Measurements from ENCODE around the gene GHRL. TPM values are rescaled to one million over a fixed set of nuclear protein-coding genes. Genes with fewer than 3 reads are reported as not detected.

GHRL gene
- polyA plus RNA-seq, 1 donor = 2.1 TPM

DNA sequence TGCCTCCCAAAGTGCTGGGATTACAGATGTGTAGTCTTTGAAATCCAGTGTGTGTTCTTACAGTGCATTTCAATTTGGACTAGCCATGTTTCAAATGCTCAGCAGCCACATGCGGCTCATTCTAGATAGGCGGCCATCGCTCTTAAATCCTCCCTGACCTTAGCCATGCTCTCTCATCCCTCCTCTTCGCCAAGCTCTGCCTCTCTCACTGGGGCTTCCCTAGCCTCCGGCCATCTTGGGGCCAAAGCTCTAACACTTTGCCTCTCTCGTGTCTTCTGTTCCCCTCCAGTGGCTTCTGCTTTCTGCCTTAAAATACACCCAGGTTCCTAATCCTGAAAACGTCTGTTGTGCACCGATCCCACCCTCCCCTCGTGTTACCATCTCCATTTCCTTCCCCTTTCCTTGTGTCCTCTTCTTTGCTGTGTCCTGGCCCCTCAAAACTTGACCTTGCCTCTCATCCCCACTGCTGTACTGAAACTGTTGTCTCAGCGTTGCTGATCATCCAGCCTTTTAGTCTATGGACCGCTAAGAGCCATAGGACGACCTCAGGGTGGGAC lies 1.4 kb upstream of the GHRL start:
- no peak for DNase-seq

DNA sequence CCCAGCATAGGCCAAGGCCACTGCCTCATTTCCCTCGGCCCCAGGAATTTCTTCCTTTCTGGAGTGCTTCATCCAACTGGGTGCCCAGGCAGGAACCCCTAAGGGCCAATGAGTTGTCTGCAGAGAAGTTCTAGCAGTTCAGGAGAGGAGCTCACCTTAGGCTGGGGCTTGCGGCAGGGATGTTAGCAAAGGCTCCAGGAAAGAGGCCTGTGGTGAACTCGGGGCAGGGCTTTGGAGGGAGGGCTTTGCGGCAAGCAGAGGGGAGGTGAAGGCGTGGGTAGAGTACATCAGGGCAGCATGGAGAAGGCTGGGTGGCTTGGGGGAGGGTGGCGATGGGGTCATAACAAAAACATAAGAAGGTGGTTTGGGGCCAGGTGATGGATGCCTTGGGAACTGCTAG lies 1.1 kb downstream of the GHRL start:
- no peak for DNase-seq

DNA sequence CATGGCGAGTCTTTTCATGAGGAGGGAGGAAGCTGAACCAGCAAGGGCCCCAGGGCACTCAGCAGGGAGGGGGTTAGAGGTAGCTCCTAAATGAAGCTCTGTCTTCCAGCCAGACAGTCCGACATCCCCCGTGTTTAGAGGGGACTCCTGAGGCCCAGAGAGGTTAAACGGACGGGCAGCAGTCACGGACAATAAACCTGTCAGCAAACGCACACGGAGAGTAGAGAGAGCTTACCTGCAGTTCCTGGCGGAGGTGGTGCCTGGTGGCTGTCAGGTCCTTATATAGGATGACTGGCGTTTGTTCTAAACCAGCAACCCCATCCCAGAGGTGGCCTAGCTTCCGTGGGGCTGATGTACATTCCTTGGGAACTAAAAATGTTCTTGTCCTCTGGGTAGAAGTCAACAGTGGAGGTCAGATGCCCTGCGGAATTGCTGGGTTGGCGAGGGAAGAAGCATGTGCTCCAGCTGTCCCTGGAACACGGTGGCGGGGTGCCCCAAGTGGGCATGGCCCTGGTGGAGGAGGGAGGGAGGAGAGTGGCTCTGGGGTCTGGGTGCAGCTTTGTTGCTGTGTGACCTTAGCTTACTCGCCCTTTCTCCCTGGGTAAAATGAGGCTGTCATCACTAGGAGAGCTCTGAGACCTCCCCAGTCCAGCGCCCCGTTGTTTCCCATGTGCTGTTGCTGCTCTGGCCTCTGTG lies 2.1 kb downstream of the GHRL start:
- no peak for DNase-seq

DNA sequence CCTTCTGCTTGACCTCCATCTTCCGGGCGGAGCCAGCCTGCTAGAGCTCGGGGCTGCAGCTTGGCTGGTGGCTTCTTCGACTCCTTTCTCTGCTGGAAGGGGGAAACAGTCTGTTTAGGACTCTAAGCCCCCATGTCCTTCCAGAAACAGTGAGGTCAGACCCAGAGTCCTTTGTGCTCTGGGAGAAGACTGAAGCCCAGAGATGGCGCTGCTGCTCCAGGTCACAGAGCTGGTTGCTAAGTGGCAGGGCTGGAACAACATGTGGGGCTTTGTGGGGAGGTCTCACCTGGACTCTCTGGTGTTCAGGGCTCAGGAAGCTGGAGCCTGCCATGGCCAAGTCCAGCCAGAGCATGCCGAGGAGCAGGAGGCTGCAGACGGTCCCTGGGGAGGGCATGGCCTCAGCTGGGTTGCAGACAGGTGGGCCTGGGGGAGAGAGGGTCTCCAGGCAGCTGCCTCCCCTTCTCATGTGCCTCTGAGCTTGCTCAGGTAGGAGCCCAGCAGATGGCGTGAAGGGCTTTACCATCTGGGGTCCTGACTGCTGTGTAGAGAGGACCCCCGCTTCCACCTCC lies 2.9 kb downstream of the GHRL start:
- DNase-seq = no peak

DNA sequence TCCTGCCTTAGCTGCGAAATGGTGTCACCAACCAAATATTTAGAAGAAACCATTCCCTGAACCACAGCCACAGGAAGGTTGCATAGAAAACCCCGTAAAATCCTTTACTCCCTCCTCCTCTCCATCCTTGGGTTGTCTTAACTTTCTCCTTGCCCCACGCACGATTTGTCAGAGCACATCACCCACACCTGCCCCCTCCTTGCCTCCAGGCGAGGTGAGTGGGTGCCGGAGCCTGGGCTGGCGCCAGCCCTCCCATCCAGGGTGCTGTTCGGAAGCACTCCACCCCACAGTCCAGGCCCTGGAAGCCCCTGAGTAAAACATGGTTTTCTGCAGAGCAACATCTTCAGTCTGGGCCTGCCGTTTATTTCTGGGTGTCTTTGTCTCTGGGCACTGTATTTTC lies 3.7 kb downstream of the GHRL start:
- no peak for DNase-seq

DNA sequence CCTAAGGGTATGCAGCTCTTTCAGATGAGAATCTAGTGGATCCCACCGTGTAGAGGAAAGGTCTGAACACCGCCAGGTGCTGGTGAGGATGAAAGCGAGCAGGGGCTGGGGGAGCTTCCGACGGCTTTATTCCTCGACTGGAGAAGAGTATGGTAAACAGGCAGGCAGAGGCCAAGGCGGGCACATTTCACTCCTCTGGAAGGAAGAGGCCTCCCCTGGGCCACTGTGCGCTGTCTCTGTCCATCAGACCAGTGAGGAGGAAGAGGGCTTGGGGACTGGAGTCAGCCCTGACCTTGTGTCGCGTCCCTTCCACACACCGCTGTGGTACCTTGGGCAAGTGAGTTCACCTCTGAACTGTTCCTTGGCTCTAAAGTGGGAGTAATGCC lies 4.2 kb downstream of the GHRL start:
- DNase-seq = no peak

DNA sequence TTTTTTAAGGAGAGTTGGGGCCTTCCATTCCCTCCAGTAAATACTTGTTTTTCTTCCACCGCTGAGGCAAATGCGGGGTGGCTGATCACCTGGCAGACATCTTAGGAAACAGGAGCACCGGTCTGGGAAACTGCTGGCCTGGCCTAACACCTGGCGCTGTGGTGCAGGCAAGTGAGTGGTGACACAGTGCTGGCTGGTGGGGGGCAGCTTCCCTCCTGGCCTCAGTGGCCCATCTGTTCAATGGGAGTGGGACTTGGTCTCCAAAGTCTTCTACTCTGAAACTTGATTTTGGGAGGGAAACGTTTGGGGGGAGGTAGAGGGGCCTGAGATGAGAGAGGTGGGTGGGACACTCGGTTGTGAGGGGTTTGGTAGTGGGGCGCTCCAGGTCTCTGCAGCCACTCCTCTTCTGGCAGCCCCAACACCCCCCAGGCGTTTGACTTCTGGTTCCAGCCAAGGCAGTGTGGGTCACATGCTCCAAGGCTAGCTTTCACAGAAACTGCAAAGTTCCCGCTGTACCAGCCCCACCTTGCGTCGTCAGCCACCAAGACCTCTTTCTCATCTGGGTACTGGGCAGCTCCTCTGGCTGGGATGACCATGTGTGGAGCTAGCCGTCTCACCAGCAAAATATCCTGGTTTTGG lies 4.7 kb downstream of the GHRL start:
- no peak for DNase-seq

DNA sequence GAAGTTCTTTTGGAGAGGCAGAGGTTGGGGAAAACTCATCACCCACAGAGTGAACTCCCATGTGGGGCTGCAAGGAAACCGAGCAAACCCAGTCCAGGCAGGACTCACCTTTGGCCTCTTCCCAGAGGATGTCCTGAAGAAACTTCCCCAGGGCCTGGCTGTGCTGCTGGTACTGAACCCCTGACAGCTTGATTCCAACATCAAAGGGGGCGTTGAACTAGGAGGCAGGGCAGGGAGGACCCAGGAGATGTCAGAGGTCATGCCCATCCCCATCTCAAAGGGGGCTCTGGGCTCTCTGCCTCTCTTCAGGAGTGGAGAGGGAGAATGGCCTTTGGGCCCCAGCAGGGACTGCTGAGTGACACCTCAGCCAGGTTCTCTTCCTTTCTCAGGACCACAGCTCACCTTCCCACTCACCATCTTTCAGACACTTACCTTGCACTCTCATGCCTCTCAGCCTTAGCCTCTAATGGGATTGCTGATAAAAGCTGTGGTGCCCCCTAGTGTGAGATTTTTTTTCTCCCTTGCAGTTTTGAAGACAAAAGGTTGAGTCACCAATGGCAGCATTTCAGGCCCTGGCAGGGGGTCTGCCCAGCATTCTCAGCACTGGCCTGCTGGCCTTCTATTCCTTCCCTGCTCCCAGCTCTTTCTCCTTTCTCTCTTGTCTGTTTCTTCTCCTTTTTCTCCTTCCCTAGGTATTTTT lies 6.0 kb downstream of the GHRL start:
- DNase-seq = no peak

DNA sequence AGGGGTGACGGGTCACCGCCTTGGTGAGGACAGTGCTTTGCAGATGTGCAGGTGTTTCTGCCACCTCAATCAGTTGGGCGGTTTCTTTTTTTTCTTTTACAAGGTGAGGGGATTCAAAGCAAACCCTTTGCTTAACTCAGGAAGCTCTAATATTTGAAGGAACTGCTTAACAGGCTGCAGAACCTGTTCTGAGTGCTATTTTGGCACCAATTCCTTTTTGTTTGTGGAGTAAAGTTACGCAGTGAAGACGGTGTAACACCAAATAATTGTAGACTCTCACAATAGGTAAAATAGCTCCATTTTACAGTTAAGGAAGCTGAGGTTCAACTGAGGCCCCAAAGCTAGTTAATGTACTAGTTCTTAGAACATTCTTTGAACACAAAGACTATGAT lies 6.6 kb downstream of the GHRL start:
- DNase-seq = no peak

DNA sequence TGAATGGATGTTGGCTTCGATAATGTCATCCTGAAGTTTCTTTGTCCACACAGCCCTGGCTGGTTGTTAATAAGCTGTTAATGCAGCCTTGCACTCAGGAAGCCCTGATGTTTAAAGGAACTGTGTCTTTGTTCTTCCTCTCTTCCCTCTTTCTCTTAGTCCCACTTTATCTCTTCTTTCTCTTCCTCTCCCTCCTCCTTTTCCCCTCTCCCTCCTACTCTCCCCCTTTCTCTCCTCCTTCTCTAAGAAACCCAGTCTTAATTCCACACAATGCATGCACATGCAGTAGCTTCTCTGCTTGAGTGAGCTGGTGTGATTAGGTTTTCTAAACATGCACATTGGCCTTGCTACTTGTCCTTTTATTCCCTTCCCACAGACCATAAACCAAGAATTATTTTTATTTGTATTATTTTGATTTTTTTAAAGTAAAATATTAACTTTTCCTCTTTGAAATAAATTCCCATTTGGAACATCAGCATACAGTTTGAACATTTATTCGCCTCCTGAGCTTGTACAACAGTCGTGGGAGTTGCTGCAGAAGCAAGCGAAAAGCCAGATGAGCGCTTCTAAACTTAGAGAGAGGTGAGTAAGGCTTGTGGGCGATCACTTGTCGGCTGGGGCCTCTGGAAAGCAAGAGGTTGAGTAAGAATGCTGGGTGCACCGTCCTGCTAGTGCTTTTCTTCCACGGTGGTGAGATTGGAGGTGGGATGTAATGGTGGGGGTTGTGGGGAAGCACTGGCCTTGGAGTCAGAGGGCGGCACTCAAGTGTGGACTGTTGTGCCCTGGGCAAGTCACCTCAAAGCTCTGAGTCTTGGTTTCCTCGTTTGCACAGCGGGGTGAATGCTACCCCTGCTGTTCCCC lies 7.2 kb downstream of the GHRL start:
- DNase-seq = no peak

DNA sequence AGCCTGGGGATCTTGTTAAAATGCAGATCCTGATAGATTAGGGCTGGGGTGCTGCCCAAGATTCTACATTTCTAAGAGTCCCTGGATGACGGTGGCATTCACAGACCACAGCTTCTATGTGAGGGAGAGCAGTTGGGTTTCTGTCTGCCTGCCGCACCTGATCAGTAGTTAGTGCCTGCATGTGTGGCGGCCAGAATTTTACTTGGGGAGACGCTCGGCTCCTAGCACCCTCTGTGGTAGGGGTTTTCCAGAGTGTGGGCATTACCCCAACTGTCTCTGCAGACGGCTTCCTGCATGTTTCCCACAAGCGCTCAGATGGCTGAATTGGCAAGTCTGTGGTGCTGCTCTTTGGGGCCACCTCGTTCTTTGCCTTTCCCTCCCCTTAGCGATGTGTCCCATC lies 8.3 kb downstream of the GHRL start:
- no peak for DNase-seq

DNA sequence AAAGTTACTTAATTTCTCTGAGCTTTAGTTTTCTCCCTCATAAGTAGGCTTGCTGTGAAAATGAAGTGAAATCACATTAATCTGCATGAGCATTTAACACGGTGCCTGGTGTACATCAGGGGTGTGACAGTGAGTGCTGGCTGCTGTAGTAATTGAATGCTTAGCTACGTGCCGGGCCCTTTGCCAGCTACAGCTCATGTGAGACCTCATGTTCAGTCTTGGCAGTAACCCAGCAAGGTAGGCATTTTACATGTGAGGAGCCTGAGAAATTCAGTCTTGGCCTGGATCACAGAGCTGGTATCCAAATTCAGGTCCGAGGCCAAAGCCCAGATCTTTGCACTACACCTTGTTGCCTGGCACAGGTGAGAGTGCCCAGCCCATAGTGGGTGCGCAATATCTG lies 9.1 kb downstream of the GHRL start:
- no peak for DNase-seq

DNA sequence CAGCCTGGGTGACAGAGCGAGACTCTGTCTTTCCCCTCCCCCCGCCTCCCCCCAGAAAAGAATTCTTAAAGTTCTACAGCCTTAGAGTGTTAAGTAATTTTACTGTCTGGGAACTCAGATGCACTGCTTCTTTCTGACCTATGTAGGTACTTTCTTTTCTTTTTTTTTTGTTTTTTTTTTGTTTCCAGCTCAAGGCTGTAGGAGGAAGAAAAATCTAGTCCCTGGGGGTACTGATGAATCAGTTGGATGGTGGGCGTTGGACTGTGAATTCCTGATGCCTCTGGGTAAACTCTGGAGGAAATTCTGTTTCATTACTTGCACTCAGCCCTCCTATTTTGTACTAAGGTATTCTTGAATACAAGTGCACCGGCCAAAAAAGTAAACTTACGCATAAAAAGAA lies 10.8 kb downstream of the GHRL start:
- no peak for DNase-seq

DNA sequence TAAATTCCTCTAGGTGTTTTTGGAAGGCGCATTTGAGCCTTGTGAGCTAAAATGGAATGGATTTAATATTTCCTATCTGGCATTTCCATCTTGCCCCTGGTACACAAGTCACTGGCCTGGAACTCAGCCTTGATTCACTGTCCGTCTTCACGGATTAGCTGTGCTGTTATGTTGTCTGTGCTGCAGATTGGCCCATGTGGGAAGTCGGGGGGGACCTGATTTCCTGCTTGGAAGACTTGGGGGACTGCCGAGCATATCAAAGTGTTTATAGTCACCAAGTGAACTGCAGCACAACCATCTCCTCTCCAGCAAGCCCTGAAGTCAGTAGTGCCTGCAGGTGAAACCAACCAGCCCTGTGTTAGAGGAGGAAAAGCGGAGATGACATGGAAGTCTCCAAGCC lies 12.2 kb downstream of the GHRL start:
- no peak for DNase-seq

DNA sequence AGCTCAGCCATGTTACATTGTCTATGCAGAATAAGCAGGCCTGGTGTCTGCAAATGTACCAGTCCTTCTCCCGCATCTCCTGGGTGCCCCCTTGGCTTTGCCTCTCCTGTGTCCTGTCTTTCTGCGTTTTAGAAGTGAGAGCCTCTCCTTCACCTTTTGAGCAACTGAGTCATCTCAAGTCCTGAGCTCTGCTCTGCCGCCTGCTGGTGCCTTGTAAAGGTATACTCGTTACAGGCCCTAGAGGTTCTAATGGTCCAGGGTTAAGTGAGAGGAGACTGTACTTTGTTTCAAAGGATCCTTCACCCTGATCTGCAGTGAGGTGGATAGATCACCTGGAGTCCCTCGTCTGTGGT lies 12.6 kb downstream of the GHRL start:
- DNase-seq = no peak

DNA sequence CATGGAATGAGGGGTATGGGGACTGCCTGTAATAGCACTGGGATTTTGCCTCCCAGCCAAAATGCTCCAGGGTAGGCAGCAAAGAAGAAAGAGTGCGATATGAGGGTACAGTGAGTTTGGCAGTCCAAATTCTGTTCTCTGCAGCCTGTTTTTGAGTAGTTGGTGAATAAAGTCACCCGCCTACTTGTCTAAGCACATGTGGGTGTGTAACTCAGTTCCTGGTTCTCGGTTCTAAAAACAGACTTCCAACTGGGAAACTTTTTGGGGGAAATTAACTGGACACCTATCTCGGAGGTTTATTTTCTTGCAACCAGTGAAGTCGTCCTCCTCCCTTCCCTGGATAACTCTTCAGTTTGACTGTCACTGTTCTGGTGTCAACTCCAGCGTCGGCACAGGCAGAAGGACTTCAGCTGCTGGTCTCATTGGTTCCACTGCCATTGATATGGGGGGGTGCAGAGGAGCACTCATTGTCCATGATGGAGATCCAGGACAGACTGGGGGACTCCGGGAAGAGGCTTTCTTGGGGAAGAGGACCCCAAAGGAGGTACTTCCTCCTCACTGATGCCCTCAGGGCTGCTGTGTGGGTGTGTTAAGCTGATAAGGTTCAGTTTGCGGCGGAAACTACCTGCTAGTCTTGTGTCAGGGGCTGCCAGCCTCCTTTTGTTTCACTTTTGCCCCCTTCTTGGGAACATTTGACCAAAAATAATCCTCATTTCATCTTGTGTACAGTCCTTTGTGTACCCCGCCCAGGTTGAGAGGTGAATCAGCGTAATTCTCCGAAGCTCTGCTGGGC lies 13.2 kb downstream of the GHRL start:
- no peak for DNase-seq

DNA sequence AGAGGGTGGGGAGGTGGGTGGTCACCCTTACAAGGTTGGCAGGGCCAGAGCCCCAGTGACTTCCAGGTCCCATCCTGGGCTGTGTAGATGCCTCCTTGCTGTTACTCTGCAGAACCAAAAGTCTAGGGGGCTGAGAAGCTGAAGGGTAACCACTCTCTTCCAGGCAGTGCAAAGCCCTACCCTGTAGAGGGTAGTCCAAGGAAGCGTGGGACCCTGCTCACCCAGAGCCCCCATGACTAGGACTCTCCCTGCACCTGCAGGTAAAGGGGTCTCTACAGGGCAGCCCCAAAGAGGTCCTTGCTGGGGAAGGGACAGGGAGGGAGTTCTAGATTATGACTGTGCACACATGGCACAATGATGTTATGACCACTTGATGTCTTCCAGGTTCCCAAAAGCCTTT lies 14.2 kb downstream of the GHRL start:
- DNase-seq = no peak

DNA sequence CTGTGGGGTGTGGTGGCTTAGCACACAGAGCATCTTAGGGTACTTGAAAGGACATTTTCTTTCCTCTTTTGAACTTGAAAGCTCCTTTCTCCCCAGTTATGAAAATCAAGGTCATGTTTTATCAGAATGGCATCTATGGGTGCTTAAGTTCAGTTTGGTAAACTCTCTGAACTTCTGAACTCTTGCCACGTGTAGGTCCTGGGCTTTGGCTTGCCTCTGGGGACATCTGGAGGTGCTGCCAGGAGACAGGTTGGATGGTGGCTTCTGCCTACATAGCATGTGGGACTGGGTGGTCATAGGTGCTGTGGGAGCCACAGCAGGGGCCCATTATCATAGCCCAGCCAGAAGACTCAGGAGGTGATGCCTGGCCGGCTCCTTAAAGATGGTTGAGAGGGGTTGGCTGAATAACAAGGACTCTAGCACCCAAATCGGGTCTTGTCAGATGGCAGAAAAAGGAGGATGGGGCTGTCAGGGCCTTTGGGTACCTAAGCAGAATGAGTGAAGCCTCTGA lies 15.6 kb downstream of the GHRL start:
- DNase-seq = no peak

DNA sequence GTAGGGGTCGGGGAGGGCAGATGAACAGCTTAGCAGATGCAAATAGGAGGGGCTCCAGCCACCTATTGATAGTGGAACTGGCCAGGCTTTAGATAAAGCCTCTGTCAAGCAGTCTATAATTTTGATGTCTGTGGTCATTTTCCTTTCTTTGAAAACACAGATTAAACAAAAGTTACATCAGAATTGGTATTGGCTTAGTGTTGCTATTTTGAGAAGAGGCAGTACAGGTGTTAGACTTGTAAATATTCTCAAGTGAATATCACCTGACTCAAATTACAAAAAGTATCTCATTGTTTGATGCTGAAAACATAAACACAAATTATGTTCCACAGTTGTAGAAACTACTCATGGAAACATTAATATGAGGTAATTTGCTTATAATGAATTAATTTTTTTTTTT lies 18.1 kb downstream of the GHRL start:
- DNase-seq = no peak

DNA sequence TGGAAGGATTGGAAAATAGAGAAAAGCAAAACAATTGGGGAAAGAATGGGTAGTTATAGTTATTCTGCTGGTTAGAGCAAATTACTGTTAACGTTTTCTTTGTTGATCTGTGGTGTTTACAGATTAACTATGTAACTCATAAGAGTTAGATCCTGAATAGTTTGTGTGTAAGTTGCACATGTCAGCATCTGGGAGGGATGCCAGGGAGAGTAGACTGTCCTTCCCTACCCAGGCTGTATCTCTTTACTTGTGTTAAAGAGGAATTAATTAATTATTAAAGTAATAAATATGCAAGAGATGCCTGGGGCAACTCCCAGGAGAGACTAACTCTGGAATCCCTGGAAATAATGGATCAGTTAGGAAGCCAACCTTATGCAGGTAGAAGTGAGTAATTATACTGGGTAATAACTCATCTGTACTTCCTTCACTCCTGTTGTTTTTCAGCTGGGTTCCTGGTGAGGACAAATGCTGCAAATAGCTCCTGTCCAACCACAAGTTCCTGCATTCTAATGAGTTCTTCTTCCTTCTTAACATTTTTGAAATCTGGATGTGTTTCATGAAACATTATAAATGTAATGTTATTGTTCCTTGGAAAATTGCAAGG lies 18.9 kb downstream of the GHRL start:
- DNase-seq = no peak

DNA sequence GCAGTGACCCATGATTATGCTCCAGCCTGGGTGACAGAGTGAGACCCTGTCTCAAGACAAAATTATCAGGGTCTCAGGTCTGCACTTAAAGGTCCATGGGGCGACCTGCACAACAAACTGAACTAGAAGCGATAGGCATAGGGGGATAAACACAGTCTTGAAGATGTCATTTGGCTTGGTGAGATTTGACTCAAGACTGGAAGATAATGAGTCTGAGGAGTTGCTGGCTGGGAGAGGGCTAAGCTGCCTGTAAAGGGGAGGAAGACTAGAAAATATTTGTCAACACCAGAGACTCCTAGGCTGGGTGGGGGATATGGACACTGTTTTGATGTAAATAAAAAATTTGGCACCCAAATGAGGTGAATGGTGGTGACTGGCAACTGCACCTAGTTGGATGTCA lies 19.8 kb downstream of the GHRL start:
- DNase-seq = no peak
